ENCODE results near the gene KMT2C. TPM values are rescaled to one million over a fixed set of nuclear protein-coding genes. Genes with fewer than 3 reads are reported as not detected.
"Not testable (repeated sequence)": the region's sequence is repeated elsewhere in the genome, so short reads cannot be mapped to it uniquely, and the experiment has no call there.

KMT2C gene
- total RNA-seq, 1 donor from 2014 or later, result 18.0 TPM

GRCh38 chr7:152411389-152411788 lies 24.4 kb downstream of the KMT2C start:
- no peak overlapping the region for H3K4me3 ChIP-seq (ENCODE audit: low read depth, low read length)
- no peak for DNase-seq (ENCODE audit: low read depth)
- no peak for TF ChIP-seq CTCF (conservative IDR thresholded peaks at IDR 0.05; ENCODE audit: low read depth, low read length)

GRCh38 chr7:152406491-152406890 lies 29.3 kb downstream of the KMT2C start:
- H3K4me3 ChIP-seq (ENCODE audit: low read depth, low read length), result no peak overlapping the region
- TF ChIP-seq CTCF (conservative IDR thresholded peaks at IDR 0.05; ENCODE audit: low read depth, low read length), result peak; percentile 3
- no peak for DNase-seq (ENCODE audit: low read depth)

- not testable (repeated sequence) for DNase-seq (ENCODE audit: low read depth); H3K4me3 ChIP-seq (ENCODE audit: low read depth, low read length)
Measured at GRCh38 chr7:152406030-152406429, 29.8 kb downstream of the KMT2C start.

GRCh38 chr7:152403726-152404125 lies 32.1 kb downstream of the KMT2C start:
- no peak for DNase-seq (ENCODE audit: low read depth)
- H3K4me3 ChIP-seq (ENCODE audit: low read depth, low read length), result no peak overlapping the region
- no peak for TF ChIP-seq CTCF (conservative IDR thresholded peaks at IDR 0.05; ENCODE audit: low read depth, low read length)

- no peak overlapping the region for H3K4me3 ChIP-seq (ENCODE audit: low read depth, low read length)
- TF ChIP-seq CTCF (conservative IDR thresholded peaks at IDR 0.05; ENCODE audit: low read depth, low read length), result no peak
- no peak for DNase-seq (ENCODE audit: low read depth)
Measured at GRCh38 chr7:152402384-152403250, 33.2 kb downstream of the KMT2C start.

GRCh38 chr7:152399344-152399743 lies 36.5 kb downstream of the KMT2C start:
- no peak for TF ChIP-seq CTCF (conservative IDR thresholded peaks at IDR 0.05; ENCODE audit: low read depth, low read length)
- DNase-seq (ENCODE audit: low read depth), result no peak
- no peak overlapping the region for H3K4me3 ChIP-seq (ENCODE audit: low read depth, low read length)

GRCh38 chr7:152395112-152395511 lies 40.7 kb downstream of the KMT2C start:
- DNase-seq (ENCODE audit: low read depth), result no peak
- no peak for TF ChIP-seq CTCF (conservative IDR thresholded peaks at IDR 0.05; ENCODE audit: low read depth, low read length)
- H3K4me3 ChIP-seq (ENCODE audit: low read depth, low read length), result no peak overlapping the region
